ENCODE results near the gene FBXL19.

DNA sequence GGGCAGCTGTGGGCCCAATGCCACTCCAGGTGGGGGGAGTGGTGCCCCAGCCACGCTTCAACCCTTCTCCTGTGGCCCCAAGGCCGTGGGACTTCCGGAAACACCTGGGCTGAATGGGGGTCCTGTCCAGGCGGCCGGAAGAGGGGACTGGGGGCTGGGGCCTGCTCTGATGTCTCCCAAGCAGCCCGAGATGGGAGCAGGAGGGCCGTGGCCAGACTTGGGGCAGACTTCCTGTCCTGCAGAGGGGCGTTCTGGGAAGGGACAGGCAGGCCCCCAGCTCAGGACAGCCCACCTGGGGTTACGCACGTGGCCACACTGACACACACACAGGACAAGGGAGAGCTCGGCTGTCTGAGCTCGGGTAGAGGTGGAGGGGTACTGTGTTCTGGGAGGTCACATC is 66.7 kb downstream of the FBXL19 start:
- TF ChIP-seq CTCF (tag by site-specific recombination; IDR thresholded peaks at IDR 0.05) (no peak), ZNF292 (tag by site-specific recombination; IDR thresholded peaks at IDR 0.05; ENCODE audit: borderline replicate concordance, low read depth) (no peak)
- TF ChIP-seq, protein P1, sequence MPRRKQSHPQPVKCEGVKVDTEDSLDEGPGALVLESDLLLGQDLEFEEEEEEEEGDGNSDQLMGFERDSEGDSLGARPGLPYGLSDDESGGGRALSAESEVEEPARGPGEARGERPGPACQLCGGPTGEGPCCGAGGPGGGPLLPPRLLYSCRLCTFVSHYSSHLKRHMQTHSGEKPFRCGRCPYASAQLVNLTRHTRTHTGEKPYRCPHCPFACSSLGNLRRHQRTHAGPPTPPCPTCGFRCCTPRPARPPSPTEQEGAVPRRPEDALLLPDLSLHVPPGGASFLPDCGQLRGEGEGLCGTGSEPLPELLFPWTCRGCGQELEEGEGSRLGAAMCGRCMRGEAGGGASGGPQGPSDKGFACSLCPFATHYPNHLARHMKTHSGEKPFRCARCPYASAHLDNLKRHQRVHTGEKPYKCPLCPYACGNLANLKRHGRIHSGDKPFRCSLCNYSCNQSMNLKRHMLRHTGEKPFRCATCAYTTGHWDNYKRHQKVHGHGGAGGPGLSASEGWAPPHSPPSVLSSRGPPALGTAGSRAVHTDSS (tag by site-specific recombination; IDR thresholded peaks at IDR 0.05) = no peak
